H9 (cell line): ENCODE measurements around the gene NPAS3. TPM values are rescaled to one million over a fixed set of nuclear protein-coding genes. Genes with fewer than 3 reads are reported as not detected.

Source experiments
- DNase-seq: peaks from one replicate; pipeline ENCODE4 v3.0.0-alpha.2; 2017
- H2AFZ ChIP-seq: one replicate; pipeline ENCODE4 v1.6.1; 2013; ENCODE audit warnings: mild to moderate bottlenecking, low read length, control low read depth, moderate library complexity
- H2AK5ac ChIP-seq: 2 replicates; pipeline ENCODE4 v1.6.1; 2013; ENCODE audit warnings: low read length, control low read depth, mixed read lengths; ENCODE audit not compliant: insufficient read length
- H2BK120ac ChIP-seq: one replicate; pipeline ENCODE4 v1.6.1; 2013; ENCODE audit warnings: low read depth, mild to moderate bottlenecking, low read length, control low read depth, inconsistent platforms; ENCODE audit not compliant: poor library complexity, severe bottlenecking
- H2BK12ac ChIP-seq: 2 replicates; pipeline ENCODE4 v1.6.1; 2013; ENCODE audit warnings: low read length, control low read depth, mixed read lengths, low read depth; ENCODE audit not compliant: insufficient read length
- H2BK15ac ChIP-seq: 2 replicates; pipeline ENCODE4 v1.6.1; 2013; ENCODE audit warnings: low read depth, low read length, control low read depth
- H2BK20ac ChIP-seq: one replicate; pipeline ENCODE4 v1.6.1; 2013; ENCODE audit warnings: low read depth, mild to moderate bottlenecking, low read length, control low read depth, inconsistent platforms; ENCODE audit not compliant: poor library complexity, severe bottlenecking
- H2BK5ac ChIP-seq: 2 replicates; pipeline ENCODE4 v1.6.1; 2013; ENCODE audit warnings: low read length, control low read depth, mixed read lengths; ENCODE audit not compliant: insufficient read length
- H3K14ac ChIP-seq: 2 replicates; pipeline ENCODE4 v1.6.1; 2013; ENCODE audit warnings: low read length, control low read depth; ENCODE audit not compliant: insufficient read depth
- H3K18ac ChIP-seq: 2 replicates; pipeline ENCODE4 v1.6.1; 2013; ENCODE audit warnings: low read depth, mild to moderate bottlenecking, mixed read lengths, low read length, control low read depth; ENCODE audit not compliant: insufficient read length
- H3K23ac ChIP-seq: 2 replicates; pipeline ENCODE4 v1.6.1; 2013; ENCODE audit warnings: low read length, control low read depth, mixed read lengths, low read depth; ENCODE audit not compliant: insufficient read length
- H3K23me2 ChIP-seq: 2 replicates; pipeline ENCODE4 v1.6.1; 2013; ENCODE audit warnings: low read depth, mild to moderate bottlenecking, mixed read lengths, low read length, control low read depth; ENCODE audit not compliant: insufficient read length, poor library complexity, severe bottlenecking
- H3K27ac ChIP-seq: 2 replicates; pipeline ENCODE4 v1.5.1; 2013; ENCODE audit warnings: low read length, control low read depth, mixed read lengths, low read depth; ENCODE audit not compliant: insufficient read length
- H3K27me3 ChIP-seq: 2 replicates; pipeline ENCODE4 v1.6.1; 2013; ENCODE audit warnings: low read length, control low read depth, inconsistent platforms; ENCODE audit not compliant: insufficient read depth
- H3K4ac ChIP-seq: 2 replicates; pipeline ENCODE4 v1.6.1; 2013; ENCODE audit warnings: low read depth, mild to moderate bottlenecking, control low read depth, inconsistent platforms, low read length, moderate library complexity
- H3K4me1 ChIP-seq: 2 replicates; pipeline ENCODE4 v1.6.1; 2013; ENCODE audit warnings: low read length, control low read depth, inconsistent platforms; ENCODE audit not compliant: insufficient read depth
- H3K4me2 ChIP-seq: 2 replicates; pipeline ENCODE4 v1.6.1; 2013; ENCODE audit warnings: low read length, control low read depth, mixed read lengths; ENCODE audit not compliant: insufficient read length, insufficient read depth
- H3K56ac ChIP-seq: 2 replicates; pipeline ENCODE4 v1.6.1; 2013; ENCODE audit warnings: low read depth, mild to moderate bottlenecking, mixed read lengths, low read length, control low read depth; ENCODE audit not compliant: insufficient read length
- H3K79me1 ChIP-seq: 2 replicates; pipeline ENCODE4 v1.6.1; 2013; ENCODE audit warnings: low read depth, mild to moderate bottlenecking, moderate library complexity, low read length, control low read depth, inconsistent platforms; ENCODE audit not compliant: insufficient read depth, poor library complexity, severe bottlenecking
- H3K79me2 ChIP-seq: 2 replicates; pipeline ENCODE4 v1.6.1; 2013; ENCODE audit warnings: low read length, control low read depth, inconsistent platforms; ENCODE audit not compliant: insufficient read depth
- H3K9ac ChIP-seq: 2 replicates; pipeline ENCODE4 v1.6.1; 2013; ENCODE audit warnings: low read length, control low read depth, mixed read lengths; ENCODE audit not compliant: insufficient read length; ENCODE audit errors: extremely low read depth
- H3K9me3 ChIP-seq: one replicate; pipeline ENCODE4 v1.6.1; 2013; ENCODE audit warnings: low read depth, low read length, inconsistent platforms; ENCODE audit not compliant: control insufficient read depth
- H3T11ph ChIP-seq: one replicate; pipeline ENCODE4 v1.6.1; 2013; ENCODE audit warnings: mild to moderate bottlenecking, low read length, control low read depth, inconsistent platforms
- H4K20me1 ChIP-seq: one replicate; pipeline ENCODE4 v1.6.1; 2013; ENCODE audit not compliant: control insufficient read depth, insufficient read length, insufficient read depth
- H4K5ac ChIP-seq: 2 replicates; pipeline ENCODE4 v1.6.1; 2013; ENCODE audit warnings: low read depth, mild to moderate bottlenecking, mixed read lengths, low read length, control low read depth; ENCODE audit not compliant: insufficient read length
- H4K8ac ChIP-seq: replicated peaks from 2 replicates; pipeline ENCODE4 v1.6.1; 2013; ENCODE audit warnings: low read length, control low read depth, mixed read lengths, low read depth; ENCODE audit not compliant: insufficient read length
- H4K91ac ChIP-seq: 2 replicates; pipeline ENCODE4 v1.6.1; 2013; ENCODE audit warnings: low read depth, mild to moderate bottlenecking, moderate library complexity, mixed read lengths, low read length, control low read depth; ENCODE audit not compliant: insufficient read length
- H3K27ac Mint-ChIP-seq, 3 experiments: 2 replicates in 2 of 3; 3 replicates in 1 of 3; pipeline ENCODE4 v1.8.0; 2020 to 2021; ENCODE audit warnings: mixed read lengths in 3 of 3, mild to moderate bottlenecking in 1 of 3, moderate library complexity in 1 of 3
- H3K27me3 Mint-ChIP-seq: 2 replicates; pipeline ENCODE4 v1.8.0; 2021; ENCODE audit warnings: low read depth, mild to moderate bottlenecking, moderate library complexity, mixed read lengths
- H3K36me3 Mint-ChIP-seq, 3 experiments: 2 replicates in 2 of 3; 3 replicates in 1 of 3; pipeline ENCODE4 v1.8.0; 2020 to 2021; ENCODE audit warnings: low read depth in 3 of 3, mixed read lengths in 3 of 3; ENCODE audit not compliant: insufficient read depth in 1 of 3
- H3K4me1 Mint-ChIP-seq, 2 experiments: 2 replicates each; pipeline ENCODE4 v1.8.0; 2020; ENCODE audit warnings: mixed read lengths in 2 of 2
- H3K4me3 Mint-ChIP-seq, 2 experiments: 2 replicates in 1 of 2; 3 replicates in 1 of 2; pipeline ENCODE4 v1.8.0; 2020 to 2021; ENCODE audit warnings: mild to moderate bottlenecking in 2 of 2, mixed read lengths in 2 of 2, moderate library complexity in 1 of 2
- H3K9me3 Mint-ChIP-seq, 2 experiments: 2 replicates in 1 of 2; 3 replicates in 1 of 2; pipeline ENCODE4 v1.8.0; 2020; ENCODE audit warnings: mild to moderate bottlenecking in 2 of 2, mixed read lengths in 2 of 2, moderate library complexity in 1 of 2
- CTCF ChIP-seq: fragments of 200-600 bp; sonication (generic); conservative IDR thresholded peaks from 3 replicates; pipeline ENCODE4 v1.8.0; 2021; ENCODE audit warnings: antibody characterized with exemption, mild to moderate bottlenecking
- WGBS: extraction: QIAGEN DNeasy Blood & Tissue Kit; methylation state at CpG from one replicate; pipeline ENCODE4 v1.1.7; 2013; ENCODE audit warnings: missing lambda C conversion rate, low lambda C conversion rate, mixed read lengths; ENCODE audit not compliant: insufficient read length; ENCODE audit errors: extremely low coverage; 5-methylcytosine and 5-hydroxymethylcytosine counted together
- total RNA-seq: library from RNA; stranded (reverse); gene quantifications from 2 replicates; pipeline ENCODE4 v1.2.1, GENCODE V29; 2021

The NPAS3 gene
- total RNA-seq, 1 experiment from 2014 or later, result 0.17 TPM

GRCh38 chr14:33691907-33692306, 753.2 kb downstream of the NPAS3 start:
- Mint-ChIP-seq H3K4me3 (no peak overlapping the region), H3K27me3 (no peaks in the 10 kb centered on the region), H3K4me1 (no peaks in the 10 kb centered on the region), H3K36me3 (no peaks in the 10 kb centered on the region), H3K9me3 (no peaks in the 10 kb centered on the region), H3K27ac (no peak overlapping the region)
- Histone ChIP-seq H2AK5ac (no peak overlapping the region), H3K27ac (no peak overlapping the region), H3K9me3 (no peaks in the 10 kb centered on the region), H3K23me2 (no peaks in the 10 kb centered on the region), H3K27me3 (no peaks in the 10 kb centered on the region), H3K79me2 (no peaks in the 10 kb centered on the region), H4K8ac (no peak overlapping the region), H3T11ph (no peak overlapping the region), H2BK120ac (no peak overlapping the region), H3K23ac (no peak overlapping the region), H3K14ac (no peak overlapping the region), H2BK5ac (no peak overlapping the region), H4K20me1 (no peaks in the 10 kb centered on the region), H3K4me1 (no peaks in the 10 kb centered on the region), H3K4ac (no peak overlapping the region), H3K4me2 (no peak overlapping the region), H3K9ac (no peak overlapping the region), H4K91ac (no peak overlapping the region), H2AFZ (no peak overlapping the region), H2BK20ac (no peak overlapping the region), H3K56ac (no peak overlapping the region), H4K5ac (no peak overlapping the region), H2BK12ac (no peak overlapping the region), H3K18ac (no peak overlapping the region), H2BK15ac (no peak overlapping the region), H3K79me1 (no peaks in the 10 kb centered on the region)
- no peak for DNase-seq
- no CpG with 5 or more reads among the region's 4 CpGs for WGBS
- no peak for TF ChIP-seq CTCF
